ENCODE measurements around the gene PRAME.

The PRAME gene

GRCh38 chr22:22558071-22558971 lies 744 bp downstream of the PRAME start:
- H3K36me3 ChIP-seq, result no peaks in the 10 kb centered on the region
- no peaks in the 10 kb centered on the region for H3K9me3 ChIP-seq
- TF ChIP-seq, protein P1, sequence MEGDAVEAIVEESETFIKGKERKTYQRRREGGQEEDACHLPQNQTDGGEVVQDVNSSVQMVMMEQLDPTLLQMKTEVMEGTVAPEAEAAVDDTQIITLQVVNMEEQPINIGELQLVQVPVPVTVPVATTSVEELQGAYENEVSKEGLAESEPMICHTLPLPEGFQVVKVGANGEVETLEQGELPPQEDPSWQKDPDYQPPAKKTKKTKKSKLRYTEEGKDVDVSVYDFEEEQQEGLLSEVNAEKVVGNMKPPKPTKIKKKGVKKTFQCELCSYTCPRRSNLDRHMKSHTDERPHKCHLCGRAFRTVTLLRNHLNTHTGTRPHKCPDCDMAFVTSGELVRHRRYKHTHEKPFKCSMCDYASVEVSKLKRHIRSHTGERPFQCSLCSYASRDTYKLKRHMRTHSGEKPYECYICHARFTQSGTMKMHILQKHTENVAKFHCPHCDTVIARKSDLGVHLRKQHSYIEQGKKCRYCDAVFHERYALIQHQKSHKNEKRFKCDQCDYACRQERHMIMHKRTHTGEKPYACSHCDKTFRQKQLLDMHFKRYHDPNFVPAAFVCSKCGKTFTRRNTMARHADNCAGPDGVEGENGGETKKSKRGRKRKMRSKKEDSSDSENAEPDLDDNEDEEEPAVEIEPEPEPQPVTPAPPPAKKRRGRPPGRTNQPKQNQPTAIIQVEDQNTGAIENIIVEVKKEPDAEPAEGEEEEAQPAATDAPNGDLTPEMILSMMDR (IDR thresholded peaks at IDR 0.05; ENCODE audit: low read depth, low read length), result no peak
- DNase-seq, result no peak
- peak overlapping the region; percentile 75 for H3K4me3 ChIP-seq (ENCODE audit: low read depth, low read length)
- H3K27me3 ChIP-seq, result no peaks in the 10 kb centered on the region
- H3K4me1 ChIP-seq, result 0 out of 2 replicates have a peak, but pooled peaks cover 3% of the 10 kb centered on the region

DNA sequence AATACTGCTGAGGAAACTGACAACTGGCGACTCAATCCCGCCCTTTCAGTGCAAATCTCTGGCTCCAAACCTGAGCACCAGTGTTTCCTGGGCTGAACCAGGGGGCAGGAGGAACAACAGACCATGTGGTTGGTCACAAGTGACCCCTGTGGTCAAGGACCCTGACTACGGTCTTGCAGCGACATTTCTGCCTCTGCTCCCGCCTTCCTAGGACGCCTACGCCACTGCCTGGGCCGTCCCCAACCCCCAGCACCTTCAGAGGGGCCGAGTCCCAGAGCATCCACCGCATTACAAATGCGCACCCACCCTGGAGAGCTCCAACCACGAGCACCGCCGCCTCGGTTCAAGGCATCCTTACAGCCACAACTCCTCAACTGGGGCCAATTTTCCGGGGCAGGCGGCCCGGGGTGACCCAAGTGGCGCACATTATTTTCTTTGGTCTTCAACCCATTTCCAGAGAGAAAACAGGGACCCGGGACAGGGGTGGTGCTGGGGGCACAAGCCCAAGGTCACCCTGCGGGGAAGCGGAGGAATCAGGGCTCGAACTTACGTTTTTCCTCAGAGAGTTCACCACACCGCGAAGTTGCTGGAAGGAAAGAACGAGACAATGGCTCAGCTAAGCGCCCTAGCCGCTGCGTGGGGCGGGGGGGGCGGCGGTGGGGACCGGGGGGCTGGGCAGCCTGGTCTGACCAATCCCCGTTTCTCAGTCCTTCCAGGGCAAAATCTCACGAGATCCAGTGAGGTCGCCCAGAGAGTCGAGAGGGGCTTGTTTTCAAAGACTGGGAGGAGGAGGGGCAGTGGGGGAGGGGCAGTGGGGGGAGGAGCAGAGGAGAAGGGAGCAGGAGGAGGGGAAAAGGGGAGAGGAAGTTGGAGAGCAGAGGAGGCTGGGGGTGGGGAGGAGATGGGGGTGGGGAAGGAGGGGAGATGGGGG lies 1.8 kb downstream of the PRAME start:
- no peak overlapping the region for H3K4me3 ChIP-seq (ENCODE audit: low read depth, low read length)

GRCh38 chr22:22556578-22556977 lies 2.5 kb downstream of the PRAME start:
- TF ChIP-seq, protein P1 (IDR thresholded peaks at IDR 0.05; ENCODE audit: low read depth, low read length), result no peak
- Histone ChIP-seq H3K4me3 (ENCODE audit: low read depth, low read length) (no peak overlapping the region), H3K9me3 (no peaks in the 10 kb centered on the region), H3K4me1 (0 out of 2 replicates have a peak, but pooled peaks cover 3% of the 10 kb centered on the region), H3K27me3 (no peaks in the 10 kb centered on the region), H3K36me3 (no peaks in the 10 kb centered on the region)
- DNase-seq, result no peak

More for the DNA sequence above, 1.8 kb downstream of the PRAME start:
- Histone ChIP-seq H3K36me3 (no peaks in the 10 kb centered on the region), H3K4me1 (0 out of 2 replicates have a peak, but pooled peaks cover 3% of the 10 kb centered on the region), H3K9me3 (no peaks in the 10 kb centered on the region), H3K27me3 (no peaks in the 10 kb centered on the region)
- TF ChIP-seq, protein P1 (IDR thresholded peaks at IDR 0.05; ENCODE audit: low read depth, low read length), result no peak
- DNase-seq, result no peak

- DNase-seq, result no peak
- Histone ChIP-seq H3K9me3 (no peaks in the 10 kb centered on the region), H3K36me3 (no peaks in the 10 kb centered on the region), H3K4me3 (ENCODE audit: low read depth, low read length) (no peak overlapping the region), H3K27me3 (no peaks in the 10 kb centered on the region), H3K4me1 (0 out of 2 replicates have a peak, but pooled peaks cover 3% of the 10 kb centered on the region)
- TF ChIP-seq, protein P1 (IDR thresholded peaks at IDR 0.05; ENCODE audit: low read depth, low read length), result no peak
These were observed 3.5 kb downstream of the PRAME start for GRCh38 chr22:22555596-22555995.

DNA sequence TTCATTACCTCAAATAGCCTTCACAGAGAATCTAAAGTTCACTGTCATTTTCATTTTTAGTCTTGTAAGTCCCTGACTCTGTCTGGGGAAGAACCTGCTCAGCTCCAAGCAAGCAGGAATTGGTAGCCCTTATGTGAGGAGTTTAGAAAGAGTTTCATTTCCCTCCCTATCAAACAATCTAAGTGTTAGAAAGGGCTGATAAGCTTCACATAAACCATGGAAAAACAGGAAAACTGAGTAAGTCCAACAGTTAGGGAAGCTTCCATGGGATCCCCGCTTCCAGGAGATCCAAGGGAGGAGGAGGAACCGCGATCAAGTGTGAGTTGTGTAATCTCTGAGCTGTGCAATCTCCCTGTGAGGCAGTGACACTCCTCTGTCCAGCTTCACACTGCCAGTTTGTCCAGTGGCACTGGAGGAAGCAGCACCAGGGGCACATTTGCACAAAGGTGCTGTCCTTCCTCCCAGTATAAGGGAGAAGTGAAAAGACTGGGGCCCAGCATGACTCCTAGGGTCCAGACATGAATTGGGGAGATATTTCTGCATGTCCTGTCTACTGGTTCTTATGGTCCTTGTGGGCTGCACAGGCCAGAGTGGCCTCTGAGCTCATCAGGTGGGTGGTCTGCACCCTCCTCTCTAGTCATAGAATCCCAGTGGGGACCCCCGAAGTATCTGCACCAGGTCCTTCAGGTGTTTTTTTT lies 4.3 kb downstream of the PRAME start:
- no peak overlapping the region for H3K4me3 ChIP-seq (ENCODE audit: low read depth, low read length)
- TF ChIP-seq, protein P1 (IDR thresholded peaks at IDR 0.05; ENCODE audit: low read depth, low read length), result no peak
- H3K9me3 ChIP-seq, result no peaks in the 10 kb centered on the region
- DNase-seq, result no peak
- H3K4me1 ChIP-seq, result 0 out of 2 replicates have a peak, but pooled peaks cover 3% of the 10 kb centered on the region
- no peaks in the 10 kb centered on the region for H3K36me3 ChIP-seq
- H3K27me3 ChIP-seq, result no peaks in the 10 kb centered on the region
